ENCODE measurements around the gene SLC6A4.
"Not testable (repeated sequence)": the region's sequence is repeated elsewhere in the genome, so short reads cannot be mapped to it uniquely, and the experiment has no call there.

Gene SLC6A4

GRCh38 chr17:30230596-30231125, 4.8 kb downstream of the SLC6A4 start:
- DNase-seq (ENCODE audit: low read depth in 2 of 2) = peak in 1 of 2 donors; percentile 22
- no peak for TF ChIP-seq CTCF (IDR thresholded peaks at IDR 0.05; ENCODE audit: low read depth, low read length)
- no peak overlapping the region for H3K4me3 ChIP-seq (replicated peaks in 1 of 2; ENCODE audit: low read depth in 2 of 2, low read length in 2 of 2)

- H3K4me3 ChIP-seq (replicated peaks in 1 of 2; ENCODE audit: low read depth in 2 of 2, low read length in 2 of 2); DNase-seq (ENCODE audit: low read depth in 2 of 2): not testable (repeated sequence)
These were observed 5.5 kb downstream of the SLC6A4 start for GRCh38 chr17:30230009-30230408.

- TF ChIP-seq CTCF (IDR thresholded peaks at IDR 0.05; ENCODE audit: low read depth, low read length) = no peak
- no peak overlapping the region for H3K4me3 ChIP-seq (replicated peaks in 1 of 2; ENCODE audit: low read depth in 2 of 2, low read length in 2 of 2)
- DNase-seq (ENCODE audit: low read depth in 2 of 2) = no peak
These were observed 6.5 kb downstream of the SLC6A4 start for GRCh38 chr17:30229012-30229411.

- TF ChIP-seq CTCF (IDR thresholded peaks at IDR 0.05; ENCODE audit: low read depth, low read length) = no peak
- H3K4me3 ChIP-seq (replicated peaks in 1 of 2; ENCODE audit: low read depth in 2 of 2, low read length in 2 of 2) = no peak overlapping the region
- DNase-seq (ENCODE audit: low read depth in 2 of 2) = no peak
These were observed 7.5 kb downstream of the SLC6A4 start for GRCh38 chr17:30228011-30228410.

GRCh38 chr17:30226878-30227277, 8.6 kb downstream of the SLC6A4 start:
- no peak for DNase-seq (ENCODE audit: low read depth in 2 of 2)
- TF ChIP-seq CTCF (IDR thresholded peaks at IDR 0.05; ENCODE audit: low read depth, low read length) = no peak
- H3K4me3 ChIP-seq (replicated peaks in 1 of 2; ENCODE audit: low read depth in 2 of 2, low read length in 2 of 2) = no peak overlapping the region

- no peak for DNase-seq (ENCODE audit: low read depth in 2 of 2)
- no peak overlapping the region for H3K4me3 ChIP-seq (replicated peaks in 1 of 2; ENCODE audit: low read depth in 2 of 2, low read length in 2 of 2)
- no peak for TF ChIP-seq CTCF (IDR thresholded peaks at IDR 0.05; ENCODE audit: low read depth, low read length)
These were observed 9.5 kb downstream of the SLC6A4 start for GRCh38 chr17:30225919-30226553.

- no peak for DNase-seq (ENCODE audit: low read depth in 2 of 2)
- no peak overlapping the region for H3K4me3 ChIP-seq (replicated peaks in 1 of 2; ENCODE audit: low read depth in 2 of 2, low read length in 2 of 2)
- no peak for TF ChIP-seq CTCF (IDR thresholded peaks at IDR 0.05; ENCODE audit: low read depth, low read length)
These were observed 10.4 kb downstream of the SLC6A4 start for GRCh38 chr17:30225112-30225511.

Data from cardiac fibroblast (primary cell).